ENCODE results near the gene CELSR1.

Gene CELSR1

GRCh38 chr22:46575911-46576555, 38.6 kb upstream of the CELSR1 start:
- DNase-seq (ENCODE audit: low read depth) = no peak

GRCh38 chr22:46574993-46575910, 37.8 kb upstream of the CELSR1 start:
- DNase-seq (ENCODE audit: low read depth) = no peak

GRCh38 chr22:46574438-46574992, 37.1 kb upstream of the CELSR1 start:
- DNase-seq (ENCODE audit: low read depth) = no peak

GRCh38 chr22:46573781-46574437, 36.5 kb upstream of the CELSR1 start:
- DNase-seq (ENCODE audit: low read depth) = no peak

- DNase-seq (ENCODE audit: low read depth) = no peak
These were observed 35.7 kb upstream of the CELSR1 start for GRCh38 chr22:46572911-46573780.

- DNase-seq (ENCODE audit: low read depth) = no peak
These were observed 34.3 kb upstream of the CELSR1 start for GRCh38 chr22:46571642-46572250.

- DNase-seq (ENCODE audit: low read depth) = no peak
These were observed 32.7 kb upstream of the CELSR1 start for GRCh38 chr22:46569848-46570695.

GRCh38 chr22:46569055-46569847, 31.8 kb upstream of the CELSR1 start:
- no peak for DNase-seq (ENCODE audit: low read depth)

- no peak for DNase-seq (ENCODE audit: low read depth)
These were observed 30.8 kb upstream of the CELSR1 start for GRCh38 chr22:46568102-46568809.

- DNase-seq (ENCODE audit: low read depth) = no peak
These were observed 30.1 kb upstream of the CELSR1 start for GRCh38 chr22:46567471-46567870.

GRCh38 chr22:46564084-46564714, 26.8 kb upstream of the CELSR1 start:
- no peak for DNase-seq (ENCODE audit: low read depth)

- no peak for DNase-seq (ENCODE audit: low read depth)
These were observed 26.1 kb upstream of the CELSR1 start for GRCh38 chr22:46563381-46564083.

- DNase-seq (ENCODE audit: low read depth) = no peak
These were observed 24.1 kb upstream of the CELSR1 start for GRCh38 chr22:46561435-46561905.

- DNase-seq (ENCODE audit: low read depth) = no peak
These were observed 23.4 kb upstream of the CELSR1 start for GRCh38 chr22:46560696-46561295.

- DNase-seq (ENCODE audit: low read depth) = no peak
These were observed 20.5 kb upstream of the CELSR1 start for GRCh38 chr22:46557736-46558480.

- DNase-seq (ENCODE audit: low read depth) = no peak
These were observed 19.4 kb upstream of the CELSR1 start for GRCh38 chr22:46556775-46557174.
